Karpas-422 (cell line): ENCODE results near the gene TLX3. TPM values are rescaled to one million over a fixed set of nuclear protein-coding genes. Genes with fewer than 3 reads are reported as not detected.

Source experiments
- DNase-seq: peaks from one replicate; pipeline ENCODE4 v3.0.0-alpha.2; 2015
- H2AFZ ChIP-seq: fragments of 200-600 bp; sonication (generic); 2 replicates; pipeline ENCODE4 v1.6.1; 2014; ENCODE audit warnings: antibody characterized with exemption, low read length, mixed read lengths
- H3K27ac ChIP-seq: fragments of 200-600 bp; sonication (generic); 2 replicates; pipeline ENCODE4 v1.5.1; 2014; ENCODE audit warnings: mild to moderate bottlenecking, low read length, moderate library complexity
- H3K27me3 ChIP-seq: fragments of 200-600 bp; sonication (generic); 2 replicates; pipeline ENCODE4 v1.6.1; 2014; ENCODE audit warnings: low read length, mixed read lengths
- H3K36me3 ChIP-seq: fragments of 200-600 bp; sonication (generic); 2 replicates; pipeline ENCODE4 v1.6.1; 2014; ENCODE audit warnings: low read length, mixed read lengths; ENCODE audit not compliant: insufficient read depth
- H3K4me1 ChIP-seq: fragments of 200-600 bp; sonication (generic); 2 replicates; pipeline ENCODE4 v1.6.1; 2014; ENCODE audit warnings: mild to moderate bottlenecking, low read length, mixed read lengths
- H3K4me2 ChIP-seq: fragments of 200-600 bp; sonication (generic); 2 replicates; pipeline ENCODE4 v1.6.1; 2014; ENCODE audit warnings: low read length, low read depth, mild to moderate bottlenecking; ENCODE audit not compliant: poor library complexity, severe bottlenecking
- H3K4me3 ChIP-seq: fragments of 200-600 bp; sonication (generic); 2 replicates; pipeline ENCODE4 v1.5.1; 2014; ENCODE audit warnings: mild to moderate bottlenecking, antibody characterized with exemption, low read length, mixed read lengths
- H3K79me2 ChIP-seq: fragments of 200-600 bp; sonication (generic); 2 replicates; pipeline ENCODE4 v1.6.1; 2014; ENCODE audit warnings: mild to moderate bottlenecking, low read length, mixed read lengths
- H3K9ac ChIP-seq: fragments of 200-600 bp; sonication (generic); 2 replicates; pipeline ENCODE4 v1.6.0; 2014; ENCODE audit warnings: low read length
- H3K9me2 ChIP-seq: fragments of 200-600 bp; sonication (generic), shearing (Covaris generic); replicated peaks from 2 replicates; pipeline ENCODE4 v1.6.0; 2014; ENCODE audit warnings: mild to moderate bottlenecking, low read length, moderate library complexity; ENCODE audit not compliant: insufficient read depth
- H3K9me3 ChIP-seq: fragments of 300-700, 200-600 bp; sonication (generic); 2 replicates; pipeline ENCODE4 v1.6.1; 2014; ENCODE audit warnings: low read length, mixed read lengths
- H4K20me1 ChIP-seq: fragments of 200-600 bp; sonication (generic); 2 replicates; pipeline ENCODE4 v1.6.1; 2014; ENCODE audit warnings: mild to moderate bottlenecking, antibody characterized with exemption, low read length, low read depth; ENCODE audit not compliant: insufficient read depth
- total RNA-seq: library from RNA; depleted of rRNA; stranded (reverse); fragments of >200 nt; shearing (Covaris generic); gene quantifications from 2 replicates; pipeline ENCODE4 v1.2.3, GENCODE V29; 2014; ENCODE audit warnings: low replicate concordance

The TLX3 gene
- total RNA-seq, 1 experiment from 2014 or later: not detected

DNA sequence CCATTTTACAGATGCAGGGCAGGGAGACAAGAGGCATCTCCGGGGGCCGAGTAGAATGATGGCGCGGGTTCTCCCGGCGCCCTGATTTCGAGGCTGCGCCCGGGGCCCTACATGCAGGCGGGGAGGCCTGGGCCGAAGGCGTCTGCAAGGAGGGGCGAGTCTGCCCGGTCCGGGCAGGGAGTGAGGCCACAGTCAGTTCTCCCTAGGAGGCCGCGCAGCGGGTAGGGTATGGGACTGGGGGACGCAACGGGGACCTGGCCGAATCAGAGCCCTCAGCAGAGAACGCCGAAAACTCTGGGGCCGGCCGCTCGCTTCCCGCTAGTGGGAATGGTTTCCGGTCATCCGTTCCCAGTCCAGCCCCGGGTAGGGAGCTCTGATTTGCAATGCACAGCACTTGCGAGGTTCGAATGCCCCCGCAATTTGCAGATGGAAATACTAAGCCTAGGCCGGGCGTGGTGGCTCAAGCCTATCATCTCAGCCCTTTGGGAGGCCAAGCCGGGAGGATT is 6.4 kb downstream of the TLX3 start:
- Histone ChIP-seq H3K9ac (no peak overlapping the region), H3K36me3 (no peaks in the 10 kb centered on the region), H3K27ac (no peak overlapping the region), H3K4me1 (no peaks in the 10 kb centered on the region), H3K4me2 (no peak overlapping the region), H2AFZ (no peak overlapping the region), H3K9me2 (no peaks in the 10 kb centered on the region), H4K20me1 (no peaks in the 10 kb centered on the region), H3K27me3 (no peaks in the 10 kb centered on the region), H3K4me3 (no peak overlapping the region), H3K79me2 (no peaks in the 10 kb centered on the region), H3K9me3 (no peaks in the 10 kb centered on the region; the same call in 1 of the 2 replicates)
- DNase-seq: no peak

DNA sequence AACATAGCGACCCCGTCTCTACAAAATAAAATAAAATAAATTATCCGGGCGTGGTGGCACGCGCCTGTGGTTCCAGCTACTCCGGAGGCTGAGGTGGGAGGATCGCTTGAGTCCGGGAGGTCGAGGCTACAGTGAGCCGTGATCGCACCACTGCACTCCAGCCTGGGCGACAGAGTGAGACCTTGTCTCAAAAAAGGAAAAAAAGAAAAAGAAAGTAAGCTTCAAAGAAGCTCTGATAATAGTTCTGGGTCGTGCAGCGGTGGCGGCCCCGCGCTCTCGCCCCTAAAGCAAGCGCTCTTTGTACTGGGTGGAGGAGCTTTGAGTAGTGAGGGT is 6.8 kb downstream of the TLX3 start:
- Histone ChIP-seq H3K27me3 (no peaks in the 10 kb centered on the region), H4K20me1 (no peaks in the 10 kb centered on the region), H3K4me2 (no peak overlapping the region)

GRCh38 chr5:171316258-171317121 is 7.4 kb downstream of the TLX3 start:
- H3K9ac ChIP-seq: no peak overlapping the region
- no peaks in the 10 kb centered on the region for H3K9me3 ChIP-seq
- no peaks in the 10 kb centered on the region for H3K79me2 ChIP-seq
- H2AFZ ChIP-seq: no peak overlapping the region
- no peaks in the 10 kb centered on the region for H3K27me3 ChIP-seq
- H3K4me2 ChIP-seq: no peak overlapping the region
- no peak overlapping the region for H3K27ac ChIP-seq
- H3K4me3 ChIP-seq: no peak overlapping the region
- H3K9me2 ChIP-seq: no peaks in the 10 kb centered on the region
- no peaks in the 10 kb centered on the region for H3K4me1 ChIP-seq
- DNase-seq: no peak
- no peaks in the 10 kb centered on the region for H3K36me3 ChIP-seq
- no peaks in the 10 kb centered on the region for H4K20me1 ChIP-seq

More for the DNA sequence above, 6.8 kb downstream of the TLX3 start:
- no peak overlapping the region for H2AFZ ChIP-seq
- H3K9me3 ChIP-seq: no peaks in the 10 kb centered on the region; the same call in 1 of the 2 replicates
- no peaks in the 10 kb centered on the region for H3K79me2 ChIP-seq
- no peak for DNase-seq
- H3K27ac ChIP-seq: no peak overlapping the region
- no peak overlapping the region for H3K4me3 ChIP-seq
- no peaks in the 10 kb centered on the region for H3K9me2 ChIP-seq
- H3K36me3 ChIP-seq: no peaks in the 10 kb centered on the region
- H3K4me1 ChIP-seq: no peaks in the 10 kb centered on the region
- no peak overlapping the region for H3K9ac ChIP-seq

DNA sequence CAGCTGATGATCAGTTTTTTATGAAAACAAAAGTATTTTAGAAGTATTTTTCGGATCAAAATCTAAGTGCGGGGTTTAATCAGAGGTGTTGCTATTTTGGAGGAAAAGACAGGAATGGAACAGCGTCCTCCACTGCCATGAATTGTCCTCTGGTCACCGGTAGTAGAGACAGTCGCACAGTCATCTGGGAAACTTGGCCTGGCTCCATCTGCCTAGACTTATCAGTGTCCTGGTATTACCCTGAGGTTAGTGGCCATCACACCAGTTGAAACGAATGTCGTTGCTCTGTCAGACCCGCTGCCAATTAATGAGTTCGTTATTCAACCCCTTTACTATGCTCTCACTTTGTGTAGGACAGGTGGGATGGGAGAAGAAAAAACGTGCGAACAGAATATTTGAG is 8.2 kb downstream of the TLX3 start:
- no peaks in the 10 kb centered on the region for H3K36me3 ChIP-seq
- no peak overlapping the region for H2AFZ ChIP-seq
- no peak overlapping the region for H3K4me3 ChIP-seq
- no peaks in the 10 kb centered on the region for H3K79me2 ChIP-seq
- H3K9me3 ChIP-seq: no peaks in the 10 kb centered on the region
- no peaks in the 10 kb centered on the region for H4K20me1 ChIP-seq
- H3K4me2 ChIP-seq: no peak overlapping the region
- H3K27ac ChIP-seq: no peak overlapping the region
- no peaks in the 10 kb centered on the region for H3K27me3 ChIP-seq
- H3K9ac ChIP-seq: no peak overlapping the region
- H3K4me1 ChIP-seq: no peaks in the 10 kb centered on the region
- DNase-seq: no peak
- no peaks in the 10 kb centered on the region for H3K9me2 ChIP-seq

DNA sequence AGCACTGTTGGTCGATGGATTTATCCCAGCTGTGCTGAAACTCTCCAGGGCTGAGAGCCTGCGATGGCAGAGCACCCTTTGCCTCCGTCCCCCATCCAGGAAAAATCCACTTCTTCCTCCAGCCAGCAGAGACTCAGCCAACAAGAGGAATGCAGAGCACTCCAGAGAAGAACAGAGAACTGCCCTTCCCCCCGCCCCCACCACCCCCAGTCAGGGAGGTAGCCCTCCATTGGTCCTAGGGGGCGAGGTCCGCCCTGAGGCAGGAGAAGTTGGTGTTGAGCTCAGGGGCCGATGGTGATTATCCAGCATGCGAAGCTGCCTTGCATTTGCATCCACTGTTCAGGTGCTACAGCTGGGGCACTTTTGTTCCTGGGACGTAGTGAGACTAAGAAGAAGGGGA is 9.0 kb downstream of the TLX3 start:
- Histone ChIP-seq H3K4me3 (no peak overlapping the region), H4K20me1 (no peaks in the 10 kb centered on the region), H3K9me3 (no peaks in the 10 kb centered on the region), H3K79me2 (no peaks in the 10 kb centered on the region), H3K9ac (no peak overlapping the region), H3K36me3 (no peaks in the 10 kb centered on the region), H3K4me2 (no peak overlapping the region), H3K9me2 (no peaks in the 10 kb centered on the region), H3K4me1 (no peaks in the 10 kb centered on the region), H3K27me3 (no peaks in the 10 kb centered on the region), H2AFZ (no peak overlapping the region), H3K27ac (no peak overlapping the region)
- DNase-seq: no peak

GRCh38 chr5:171321447-171321846 is 12.4 kb downstream of the TLX3 start:
- Histone ChIP-seq H3K27ac (no peak overlapping the region), H3K9me2 (no peaks in the 10 kb centered on the region), H3K27me3 (no peaks in the 10 kb centered on the region), H3K4me1 (no peaks in the 10 kb centered on the region), H3K9me3 (no peaks in the 10 kb centered on the region), H4K20me1 (no peaks in the 10 kb centered on the region), H3K4me2 (no peak overlapping the region), H2AFZ (no peak overlapping the region), H3K36me3 (no peaks in the 10 kb centered on the region), H3K4me3 (no peak overlapping the region), H3K79me2 (no peaks in the 10 kb centered on the region), H3K9ac (no peak overlapping the region)
- DNase-seq: no peak

DNA sequence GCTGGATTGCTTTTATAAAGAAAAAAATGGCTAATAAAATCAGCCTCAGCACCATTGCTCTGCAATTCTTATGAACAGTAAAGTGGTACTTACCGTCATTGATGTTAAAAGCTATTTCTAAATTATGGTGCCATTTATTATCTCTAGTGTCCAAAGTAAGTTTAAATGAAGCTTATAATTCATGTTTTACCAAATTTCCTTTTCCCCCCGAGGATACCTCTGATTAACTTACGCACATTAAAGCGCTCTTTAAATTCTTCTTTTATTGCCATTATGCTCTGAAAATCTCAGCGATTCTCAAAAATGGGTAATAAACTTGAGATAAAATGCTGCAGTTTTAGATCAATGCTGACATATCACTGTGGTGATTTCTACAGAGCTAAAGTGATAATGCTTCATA is 13.5 kb downstream of the TLX3 start:
- H3K9ac ChIP-seq: no peak overlapping the region
- no peak overlapping the region for H3K27ac ChIP-seq
- H3K9me2 ChIP-seq: no peaks in the 10 kb centered on the region
- no peaks in the 10 kb centered on the region for H3K36me3 ChIP-seq
- H2AFZ ChIP-seq: no peak overlapping the region
- H3K4me3 ChIP-seq: no peak overlapping the region
- H3K9me3 ChIP-seq: no peaks in the 10 kb centered on the region
- H3K27me3 ChIP-seq: no peaks in the 10 kb centered on the region
- H4K20me1 ChIP-seq: no peaks in the 10 kb centered on the region
- no peak overlapping the region for H3K4me2 ChIP-seq
- H3K79me2 ChIP-seq: no peaks in the 10 kb centered on the region
- no peaks in the 10 kb centered on the region for H3K4me1 ChIP-seq
- DNase-seq: no peak

DNA sequence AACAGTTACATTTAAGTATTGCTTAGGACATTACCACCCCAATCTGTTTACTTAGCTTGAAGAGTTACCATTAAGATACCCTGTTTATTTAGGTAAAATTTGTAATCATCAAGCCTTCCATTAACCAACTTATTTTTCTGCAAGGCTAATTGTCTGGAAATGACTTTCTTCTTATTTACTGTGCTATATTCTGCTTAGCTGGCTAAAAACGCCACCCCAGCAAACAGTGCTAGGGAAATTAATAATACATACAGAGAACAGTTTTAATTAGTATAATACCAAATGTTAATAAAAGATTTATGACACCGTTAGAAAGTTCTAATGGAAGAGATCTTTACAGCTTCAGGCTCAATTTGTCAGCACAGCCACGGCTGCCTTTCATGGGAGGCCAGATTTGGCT is 14.0 kb downstream of the TLX3 start:
- DNase-seq: no peak
- no peaks in the 10 kb centered on the region for H3K9me3 ChIP-seq
- no peaks in the 10 kb centered on the region for H3K27me3 ChIP-seq
- H3K36me3 ChIP-seq: no peaks in the 10 kb centered on the region
- H2AFZ ChIP-seq: no peak overlapping the region
- H3K4me2 ChIP-seq: no peak overlapping the region
- no peak overlapping the region for H3K4me3 ChIP-seq
- no peaks in the 10 kb centered on the region for H3K9me2 ChIP-seq
- no peak overlapping the region for H3K27ac ChIP-seq
- H3K79me2 ChIP-seq: no peaks in the 10 kb centered on the region
- H4K20me1 ChIP-seq: no peaks in the 10 kb centered on the region
- H3K9ac ChIP-seq: no peak overlapping the region
- no peaks in the 10 kb centered on the region for H3K4me1 ChIP-seq
